NCI-H2227 (cell line): ENCODE data around the gene TMC8.
"Not testable (repeated sequence)": the region's sequence is repeated elsewhere in the genome, so short reads cannot be mapped to it uniquely, and the experiment has no call there.

ENCODE experiments used
- DNase-seq: peaks from one replicate; lab custom pipeline; 2025; ENCODE audit not compliant: unreplicated experiment; lab: John Stamatoyannopoulos, UW

TMC8 gene

GRCh38 chr17:78110363-78111015, 20.1 kb upstream of the TMC8 start:
- DNase-seq: no peak

- DNase-seq: no peak
Observed at GRCh38 chr17:78111016-78111726, 19.4 kb upstream of the TMC8 start.

GRCh38 chr17:78111727-78112517, 18.6 kb upstream of the TMC8 start:
- no peak for DNase-seq

- DNase-seq: peak; percentile 78
Observed at GRCh38 chr17:78112518-78113471, 17.8 kb upstream of the TMC8 start.

- no peak for DNase-seq
Observed at GRCh38 chr17:78113804-78114785, 16.5 kb upstream of the TMC8 start.

GRCh38 chr17:78114831-78115723, 15.5 kb upstream of the TMC8 start:
- no peak for DNase-seq

GRCh38 chr17:78115803-78116202, 14.8 kb upstream of the TMC8 start:
- not testable (repeated sequence) for DNase-seq

GRCh38 chr17:78116411-78116810, 14.2 kb upstream of the TMC8 start:
- no peak for DNase-seq

- DNase-seq: peak; percentile 61
Observed at GRCh38 chr17:78117027-78117981, 13.3 kb upstream of the TMC8 start.

- DNase-seq: no peak
Observed at GRCh38 chr17:78118801-78119241, 11.8 kb upstream of the TMC8 start.

GRCh38 chr17:78120537-78120936, 10.0 kb upstream of the TMC8 start:
- DNase-seq: no peak

GRCh38 chr17:78120971-78121800, 9.4 kb upstream of the TMC8 start:
- no peak for DNase-seq

- DNase-seq: no peak
Observed at GRCh38 chr17:78121801-78122215, 8.8 kb upstream of the TMC8 start.

GRCh38 chr17:78122216-78122930, 8.2 kb upstream of the TMC8 start:
- DNase-seq: no peak

GRCh38 chr17:78122931-78123249, 7.7 kb upstream of the TMC8 start:
- no peak for DNase-seq
